Thoracic aorta (tissue), 2 donors: Measurements from ENCODE around the gene ANKMY2. TPM values are rescaled to one million over a fixed set of nuclear protein-coding genes. Genes with fewer than 3 reads are reported as not detected.

Experiments used
- total RNA-seq, 2 donors: library from RNA; depleted of rRNA; stranded (reverse); fragments of >200 nt; gene quantifications; one replicate each; pipeline versions ENCODE4 v1.1.0 to v1.2.3, GENCODE V29; 2016

Gene ANKMY2
- total RNA-seq, 2 donors from 2014 or later, result 9.1 to 10.2 TPM

Other genes with a start within 250 kb of the ANKMY2 start
- gene CRPPA, start 224.2 kb downstream of the ANKMY2 start, total RNA-seq, result 1 to 10 TPM; 1.4 to 2.1 TPM
- gene SOSTDC1, start 180.0 kb downstream of the ANKMY2 start, total RNA-seq, result under 1 TPM in 1 of 2 donors, not detected in 1; 0.63 TPM
- gene LRRC72, start 118.9 kb downstream of the ANKMY2 start, total RNA-seq, result not detected
- gene BZW2, start 427 bp upstream of the ANKMY2 start, total RNA-seq, result 10 to 100 TPM; 19.5 to 40.9 TPM
- gene TSPAN13, start 108.0 kb upstream of the ANKMY2 start, total RNA-seq, result 1 to 10 TPM; 1.5 to 6.4 TPM
- 10 to 100 TPM in 1 of 2 donors, not detected in 1; 25.2 TPM for gene AGR2, start 159.2 kb upstream of the ANKMY2 start, total RNA-seq
- 10 to 100 TPM in 1 of 2 donors, not detected in 1; 22.2 TPM for gene AGR3, start 236.2 kb upstream of the ANKMY2 start, total RNA-seq